ENCODE results near the gene ZNF677. TPM values are rescaled to one million over a fixed set of nuclear protein-coding genes. Genes with fewer than 3 reads are reported as not detected.
"Not testable (repeated sequence)": the region's sequence is repeated elsewhere in the genome, so short reads cannot be mapped to it uniquely, and the experiment has no call there.

ZNF677 gene
- polyA plus RNA-seq, 3 donors from 2014 or later = 16.6 to 36.1 (median 30.6) TPM

DNA sequence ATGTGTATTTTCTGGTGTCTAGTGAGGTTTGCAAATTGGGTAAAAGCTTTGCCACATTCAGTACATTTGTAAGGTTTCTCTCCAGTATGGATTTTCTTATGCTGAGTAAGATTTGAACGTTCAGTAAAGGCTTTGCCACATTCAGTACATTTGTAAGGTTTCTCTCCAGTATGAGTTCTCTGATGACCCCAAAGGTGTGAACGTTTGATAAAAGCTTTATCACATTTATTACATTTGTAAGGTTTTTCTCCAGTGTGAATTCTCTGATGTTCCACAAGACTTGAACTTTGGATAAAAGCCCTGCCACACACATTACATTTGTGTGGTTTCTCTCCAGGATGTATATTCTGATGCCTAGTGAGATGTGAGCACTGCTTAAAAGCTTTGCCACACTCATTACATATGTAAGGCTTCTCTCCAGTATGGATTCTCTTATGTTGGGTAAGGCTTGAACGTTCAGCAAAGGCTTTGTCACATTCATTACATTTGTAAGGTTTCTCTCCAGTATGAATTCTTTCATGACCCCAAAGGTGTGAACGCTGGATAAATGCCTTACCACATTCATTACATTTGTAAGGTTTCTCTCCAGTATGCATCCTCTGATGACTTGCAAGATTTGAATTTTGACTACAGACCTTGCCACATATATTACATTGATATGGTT is 17.4 kb downstream of the ZNF677 start:
- H3K36me3 Mint-ChIP-seq = peaks cover 48 to 62% (median 58%) of the 10 kb centered on the region in 3 donors
- no peak overlapping the region for H3K4me3 Mint-ChIP-seq
- H3K9me3 Mint-ChIP-seq = peaks cover 64 to 96% (median 92%) of the 10 kb centered on the region in 6 donors
- peaks cover 0 to 3% (median 0%) of the 10 kb centered on the region in 3 donors for H3K27me3 Mint-ChIP-seq (ENCODE audit: low read depth in 3 of 3)
- DNase-seq = no peak
- no peak overlapping the region for H3K27ac Mint-ChIP-seq
- no peaks in the 10 kb centered on the region for H3K4me1 Mint-ChIP-seq

DNA sequence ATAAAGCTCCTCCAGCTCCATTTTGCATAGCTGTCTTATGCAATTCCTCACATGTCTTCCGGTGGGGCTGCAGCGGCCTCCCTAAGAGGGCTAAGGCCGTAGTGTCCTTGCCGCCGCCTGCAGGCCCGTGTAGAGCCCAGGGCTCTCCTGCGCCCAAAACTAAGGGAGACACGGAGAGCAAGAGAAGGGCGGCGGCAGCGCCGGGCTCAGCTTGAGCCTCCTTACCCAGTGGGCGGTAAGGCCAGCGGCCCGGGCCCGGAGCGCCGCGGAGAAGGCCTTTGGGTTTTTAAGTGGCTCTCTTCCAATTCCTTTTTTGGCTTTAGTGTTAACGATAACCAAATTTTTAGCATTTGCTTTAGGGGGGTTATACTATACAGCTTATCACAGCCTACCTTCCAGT is 30.1 kb downstream of the ZNF677 start:
- Mint-ChIP-seq H3K9me3 (peaks cover 54 to 75% (median 70%) of the 10 kb centered on the region in 6 donors), H3K27me3 (ENCODE audit: low read depth in 3 of 3) (peaks cover 0 to 2% (median 0%) of the 10 kb centered on the region in 3 donors)

GRCh38 chr19:53222716-53223115 is 32.0 kb downstream of the ZNF677 start:
- not testable (repeated sequence) for DNase-seq; H3K27ac Mint-ChIP-seq; H3K27me3 Mint-ChIP-seq (ENCODE audit: low read depth in 3 of 3); H3K4me1 Mint-ChIP-seq; H3K4me3 Mint-ChIP-seq
- Mint-ChIP-seq H3K9me3 (peaks cover 56 to 76% (median 71%) of the 10 kb centered on the region in 6 donors), H3K36me3 (peaks cover 10 to 26% (median 23%) of the 10 kb centered on the region in 3 donors)

More for the DNA sequence above, 30.1 kb downstream of the ZNF677 start:
- Mint-ChIP-seq H3K36me3 (peaks cover 8 to 21% (median 13%) of the 10 kb centered on the region in 3 donors), H3K4me1 (no peaks in the 10 kb centered on the region), H3K27ac (no peak overlapping the region), H3K4me3 (no peak overlapping the region)
- no peak for DNase-seq

GRCh38 chr19:53212703-53213320 is 41.9 kb downstream of the ZNF677 start:
- Mint-ChIP-seq H3K27ac (no peak overlapping the region), H3K27me3 (ENCODE audit: low read depth in 3 of 3) (peaks cover 0 to 8% (median 3%) of the 10 kb centered on the region in 3 donors), H3K4me1 (peaks cover 0 to 1% of the 10 kb centered on the region in 2 donors), H3K36me3 (peaks cover 37 to 68% (median 48%) of the 10 kb centered on the region in 3 donors), H3K4me3 (peak overlapping the region in 1 of 5 donors; percentile 7), H3K9me3 (peaks cover 60 to 98% (median 93%) of the 10 kb centered on the region in 6 donors)
- DNase-seq = no peak

- not testable (repeated sequence) for DNase-seq, H3K4me3 Mint-ChIP-seq, H3K27ac Mint-ChIP-seq, H3K4me1 Mint-ChIP-seq
- H3K27me3 Mint-ChIP-seq (ENCODE audit: low read depth in 3 of 3) = peaks cover 0 to 13% (median 3%) of the 10 kb centered on the region in 3 donors
- peaks cover 49 to 79% (median 58%) of the 10 kb centered on the region in 3 donors for H3K36me3 Mint-ChIP-seq
- peaks cover 69 to 99% (median 96%) of the 10 kb centered on the region in 6 donors for H3K9me3 Mint-ChIP-seq
Observed at GRCh38 chr19:53211554-53211953, 43.1 kb downstream of the ZNF677 start.

DNA sequence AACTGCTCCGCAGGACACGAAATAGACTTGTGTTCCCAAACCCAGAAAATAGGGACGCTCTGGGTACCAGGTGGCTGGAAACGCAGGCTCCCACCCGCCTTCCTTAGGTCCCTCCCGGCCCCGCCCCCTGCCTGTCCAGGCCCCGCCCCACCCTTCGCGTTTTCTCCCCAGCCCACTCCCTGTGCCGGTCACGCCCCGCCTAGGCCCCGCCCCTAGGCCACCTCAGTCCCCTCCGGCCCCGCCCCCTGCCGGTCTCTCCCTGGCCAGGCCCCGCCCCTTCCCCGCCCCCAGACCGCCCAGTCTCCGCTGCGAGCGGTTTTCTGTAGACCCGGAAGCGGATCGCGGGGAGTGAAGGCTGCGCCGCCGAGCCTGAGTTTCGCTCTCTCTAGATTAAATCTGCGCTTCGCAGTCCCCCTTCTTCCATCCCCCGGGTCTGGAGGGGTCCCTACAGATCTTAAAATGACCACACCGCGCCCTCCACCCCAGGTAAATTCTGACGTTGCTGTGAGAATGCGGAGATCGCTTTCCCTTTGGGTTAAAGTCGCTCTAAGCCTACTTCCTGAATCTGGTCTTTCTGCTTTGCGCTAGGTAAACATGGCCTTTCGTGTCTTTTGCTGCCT is 57.8 kb downstream of the ZNF677 start:
- H3K36me3 Mint-ChIP-seq = peaks cover 30 to 39% (median 33%) of the 10 kb centered on the region in 3 donors
- H3K27ac Mint-ChIP-seq = peak overlapping the region; percentile 96 to 98 (median 97)
- peaks cover 37 to 41% of the 10 kb centered on the region in 2 donors for H3K4me1 Mint-ChIP-seq
- H3K27me3 Mint-ChIP-seq (ENCODE audit: low read depth in 3 of 3) = peaks cover 6 to 11% (median 10%) of the 10 kb centered on the region in 3 donors
- H3K9me3 Mint-ChIP-seq = peaks cover 13 to 38% (median 23%) of the 10 kb centered on the region in 6 donors
- peak overlapping the region; percentile 95 to 98 (median 97) for H3K4me3 Mint-ChIP-seq
- DNase-seq = peak; percentile 91 to 94 (median 92)

GRCh38 chr19:53195265-53195903 is 59.3 kb downstream of the ZNF677 start:
- Mint-ChIP-seq H3K36me3 (peaks cover 22 to 33% (median 26%) of the 10 kb centered on the region in 3 donors), H3K4me1 (peaks cover 40 to 42% of the 10 kb centered on the region in 2 donors), H3K27me3 (ENCODE audit: low read depth in 3 of 3) (peaks cover 8 to 11% (median 10%) of the 10 kb centered on the region in 3 donors), H3K4me3 (peak overlapping the region; percentile 43 to 74 (median 56)), H3K27ac (peak overlapping the region; percentile 20 to 96 (median 72)), H3K9me3 (peaks cover 4 to 24% (median 14%) of the 10 kb centered on the region in 6 donors)
- DNase-seq = peak; percentile 75 to 79 (median 78)

- peaks cover 9 to 23% (median 18%) of the 10 kb centered on the region in 3 donors for H3K36me3 Mint-ChIP-seq
- peaks cover 40 to 42% of the 10 kb centered on the region in 2 donors for H3K4me1 Mint-ChIP-seq
- H3K27me3 Mint-ChIP-seq (ENCODE audit: low read depth in 3 of 3) = peaks cover 8 to 11% (median 10%) of the 10 kb centered on the region in 3 donors
- H3K27ac Mint-ChIP-seq = peak overlapping the region; percentile 92 to 98 (median 95)
- DNase-seq = no peak
- H3K9me3 Mint-ChIP-seq = peaks cover 0 to 9% (median 4%) of the 10 kb centered on the region in 6 donors
- peak overlapping the region; percentile 93 to 97 (median 97) for H3K4me3 Mint-ChIP-seq
Observed at GRCh38 chr19:53193535-53194222, 61.0 kb downstream of the ZNF677 start.

- peak; percentile 87 to 89 (median 88) for DNase-seq
- Mint-ChIP-seq H3K9me3 (peaks cover 0 to 7% (median 4%) of the 10 kb centered on the region in 6 donors), H3K27me3 (ENCODE audit: low read depth in 3 of 3) (peaks cover 8 to 11% (median 10%) of the 10 kb centered on the region in 3 donors), H3K4me1 (peaks cover 38 to 40% of the 10 kb centered on the region in 2 donors), H3K4me3 (peak within 1 kb of the TSS; percentile 93 to 97 (median 97)), H3K36me3 (peaks cover 9 to 20% (median 18%) of the 10 kb centered on the region in 3 donors), H3K27ac (peak within 1 kb of the TSS; percentile 92 to 98 (median 95))
Observed at GRCh38 chr19:53192771-53193534, 61.7 kb downstream of the ZNF677 start, which contains the start of gene ZNF665. ZNF665 (minus strand) TSS chr19:53193358; CDS start chr19:53182898, 10,460 bp downstream.

DNA sequence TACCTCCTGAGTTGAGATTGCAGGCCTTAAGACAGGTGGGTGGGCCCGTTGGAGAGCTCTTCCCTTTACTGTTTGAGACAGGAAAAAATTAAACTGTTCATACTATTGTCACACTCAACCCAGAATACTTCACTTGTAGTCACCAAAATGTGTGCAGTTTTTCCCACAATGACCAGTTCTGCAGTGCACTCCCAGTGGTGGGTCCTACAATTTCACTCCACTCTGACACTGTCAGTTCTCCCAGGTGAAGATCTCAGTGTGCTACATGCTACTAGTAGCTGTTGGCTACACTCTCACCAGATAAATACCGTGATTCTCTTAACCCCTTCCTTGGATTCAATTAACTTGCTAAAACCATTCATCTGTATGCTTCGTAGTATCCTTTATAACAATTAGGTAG is 64.4 kb downstream of the ZNF677 start:
- Mint-ChIP-seq H3K4me1 (peaks cover 23 to 27% of the 10 kb centered on the region in 2 donors), H3K36me3 (peaks cover 9 to 23% (median 21%) of the 10 kb centered on the region in 3 donors), H3K4me3 (no peak overlapping the region), H3K27ac (no peak overlapping the region), H3K27me3 (ENCODE audit: low read depth in 3 of 3) (peaks cover 3 to 6% (median 5%) of the 10 kb centered on the region in 3 donors), H3K9me3 (peaks cover 0 to 1% (median 0%) of the 10 kb centered on the region in 6 donors)
- DNase-seq = no peak

DNA sequence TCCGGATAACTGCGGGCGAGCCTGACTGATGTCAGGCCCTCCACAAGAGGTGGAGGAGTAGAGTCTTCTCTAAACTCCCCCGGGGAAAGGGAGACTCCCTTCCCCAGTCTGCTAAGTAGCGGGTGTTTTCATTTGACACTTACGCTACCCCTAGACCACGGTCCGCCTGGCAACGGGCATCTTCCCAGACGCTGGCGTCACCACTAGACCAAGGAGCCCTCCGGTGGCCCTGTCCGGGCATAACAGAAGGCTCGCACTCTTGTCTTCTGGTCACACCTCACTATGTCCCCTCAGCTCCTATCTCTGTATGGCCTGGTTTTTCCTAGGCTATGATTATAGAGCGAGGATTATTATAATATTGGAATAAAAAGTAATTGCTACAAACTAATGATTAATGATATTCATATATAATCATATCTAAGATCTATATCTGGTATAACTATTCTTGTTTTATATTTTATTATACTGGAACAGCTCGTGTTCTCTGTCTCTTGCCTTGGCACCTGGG is 64.9 kb downstream of the ZNF677 start:
- H3K36me3 Mint-ChIP-seq = peaks cover 9 to 23% (median 21%) of the 10 kb centered on the region in 3 donors
- H3K9me3 Mint-ChIP-seq; H3K4me3 Mint-ChIP-seq; H3K27ac Mint-ChIP-seq; DNase-seq; H3K27me3 Mint-ChIP-seq (ENCODE audit: low read depth in 3 of 3): not testable (repeated sequence)
- H3K4me1 Mint-ChIP-seq = peaks cover 22 to 24% of the 10 kb centered on the region in 2 donors
